ACC112 (cell line): ENCODE results near the gene PPP1R12C.
A peak's percentile ranks its signal among the peaks of the same experiment; 100 is the strongest.

Experiments used
- H2AFZ ChIP-seq: fragments of 200-600 bp; sonication (generic); one replicate; pipeline ENCODE4 v1.6.0; 2017; ENCODE audit warnings: antibody characterized with exemption, low read length; ENCODE audit not compliant: unreplicated experiment
- H3K27ac ChIP-seq: fragments of 200-600 bp; sonication (generic); 2 replicates; pipeline ENCODE4 v1.5.1; 2014; ENCODE audit warnings: low read depth, mild to moderate bottlenecking, antibody characterized with exemption, low read length, moderate library complexity
- H3K27me3 ChIP-seq: fragments of 200-600 bp; sonication (generic); 2 replicates; pipeline ENCODE4 v1.6.1; 2014; ENCODE audit warnings: mild to moderate bottlenecking, antibody characterized with exemption, low read length, moderate library complexity, mixed read lengths; ENCODE audit not compliant: insufficient read depth
- H3K36me3 ChIP-seq: fragments of 200-600 bp; sonication (generic); 2 replicates; pipeline ENCODE4 v1.6.1; 2016; ENCODE audit warnings: mild to moderate bottlenecking, antibody characterized with exemption, low read length, moderate library complexity, mixed read lengths; ENCODE audit not compliant: insufficient read depth
- H3K4me1 ChIP-seq: fragments of 200-600 bp; sonication (generic); one replicate; pipeline ENCODE4 v1.6.1; 2016; ENCODE audit warnings: low read length, mixed read lengths; ENCODE audit not compliant: insufficient read depth, unreplicated experiment, control insufficient read depth
- H3K4me3 ChIP-seq: fragments of 200-600 bp; sonication (generic); 2 replicates; pipeline ENCODE4 v1.5.1; 2014; ENCODE audit warnings: mild to moderate bottlenecking, low read depth, low read length
- H3K79me2 ChIP-seq: fragments of 200-600 bp; sonication (generic); one replicate; pipeline ENCODE4 v1.6.0; 2016; ENCODE audit warnings: low read length; ENCODE audit not compliant: control insufficient read depth, unreplicated experiment, insufficient read depth

The PPP1R12C gene

DNA sequence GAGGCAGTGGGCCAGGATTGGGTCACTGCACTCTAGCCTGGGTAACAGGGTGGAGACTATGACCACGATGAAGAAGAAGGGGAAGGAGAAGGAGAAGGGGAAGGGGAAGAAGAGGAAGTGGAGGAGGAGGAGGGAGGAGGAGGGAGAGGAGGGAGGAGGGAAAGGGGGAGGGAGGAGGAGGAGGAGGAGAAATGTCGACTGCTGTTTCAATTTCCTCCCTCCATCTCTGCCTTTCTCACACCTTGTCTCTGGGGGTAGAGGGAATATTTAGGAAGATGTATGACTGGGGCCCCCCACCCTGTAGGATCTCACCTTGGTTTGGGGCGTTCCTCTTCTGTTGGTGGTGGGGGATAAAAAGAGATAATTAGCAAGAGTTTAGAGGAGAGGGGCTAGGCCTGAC is 27.8 kb upstream of the PPP1R12C start:
- H3K27me3 ChIP-seq = peaks cover 24% of the 10 kb centered on the region
- no peak overlapping the region for H3K4me3 ChIP-seq
- H3K36me3 ChIP-seq = no peaks in the 10 kb centered on the region
- no peak overlapping the region for H3K27ac ChIP-seq
- no peaks in the 10 kb centered on the region for H3K79me2 ChIP-seq
- no peaks in the 10 kb centered on the region for H3K4me1 ChIP-seq
- H2AFZ ChIP-seq = no peak overlapping the region

DNA sequence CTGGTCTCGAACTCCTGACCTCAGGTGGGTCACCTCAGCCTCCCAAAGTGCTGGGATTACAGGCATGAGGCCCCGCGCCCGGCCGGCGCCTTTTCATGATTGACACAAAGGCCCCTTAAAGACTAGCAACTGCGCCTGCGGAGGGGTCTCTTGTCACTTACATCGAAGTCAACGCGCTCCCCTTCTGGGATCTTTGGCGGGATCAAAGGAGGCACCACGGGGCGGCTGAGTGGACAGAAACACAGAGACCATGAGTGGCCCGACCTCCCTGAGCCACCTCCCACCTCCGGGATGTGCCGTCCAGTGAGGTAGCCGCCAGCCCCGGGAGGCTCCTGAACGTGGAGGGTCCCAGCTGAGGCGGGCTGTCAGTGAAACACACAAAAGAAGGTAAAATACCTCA is 24.3 kb upstream of the PPP1R12C start:
- no peak overlapping the region; the same call in 1 of the 2 replicates for H3K4me3 ChIP-seq
- no peak overlapping the region for H3K27ac ChIP-seq
- no peak overlapping the region for H2AFZ ChIP-seq

DNA sequence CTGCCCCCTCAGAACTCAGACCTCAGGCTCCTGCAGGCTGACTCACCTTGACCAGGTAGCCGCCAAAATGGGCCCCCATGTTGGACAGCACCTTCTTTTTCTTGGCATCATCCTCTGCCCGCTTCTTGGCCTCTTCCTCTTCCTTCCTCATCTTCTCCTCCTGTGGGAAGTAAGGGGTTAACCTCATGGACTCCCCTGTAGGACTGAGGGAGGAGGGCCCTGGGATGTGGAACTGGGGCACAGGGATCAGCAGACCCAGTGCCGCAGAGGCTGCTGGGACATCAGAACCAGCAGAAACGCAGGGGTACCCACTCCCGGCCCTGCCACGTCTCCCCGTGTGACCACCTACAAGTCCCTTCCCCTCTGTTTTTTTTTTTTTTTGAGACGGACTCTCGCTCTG is 20.5 kb upstream of the PPP1R12C start:
- Histone ChIP-seq H3K79me2 (no peaks in the 10 kb centered on the region), H3K27ac (no peak overlapping the region), H3K4me3 (no peak overlapping the region), H3K27me3 (no peaks in the 10 kb centered on the region), H3K4me1 (no peaks in the 10 kb centered on the region), H2AFZ (no peak overlapping the region), H3K36me3 (no peaks in the 10 kb centered on the region)

More for the DNA sequence above, 24.3 kb upstream of the PPP1R12C start:
- Histone ChIP-seq H3K79me2 (no peaks in the 10 kb centered on the region), H3K4me1 (no peaks in the 10 kb centered on the region), H3K27me3 (peaks cover 5% of the 10 kb centered on the region; the same call in 1 of the 2 replicates), H3K36me3 (no peaks in the 10 kb centered on the region)

DNA sequence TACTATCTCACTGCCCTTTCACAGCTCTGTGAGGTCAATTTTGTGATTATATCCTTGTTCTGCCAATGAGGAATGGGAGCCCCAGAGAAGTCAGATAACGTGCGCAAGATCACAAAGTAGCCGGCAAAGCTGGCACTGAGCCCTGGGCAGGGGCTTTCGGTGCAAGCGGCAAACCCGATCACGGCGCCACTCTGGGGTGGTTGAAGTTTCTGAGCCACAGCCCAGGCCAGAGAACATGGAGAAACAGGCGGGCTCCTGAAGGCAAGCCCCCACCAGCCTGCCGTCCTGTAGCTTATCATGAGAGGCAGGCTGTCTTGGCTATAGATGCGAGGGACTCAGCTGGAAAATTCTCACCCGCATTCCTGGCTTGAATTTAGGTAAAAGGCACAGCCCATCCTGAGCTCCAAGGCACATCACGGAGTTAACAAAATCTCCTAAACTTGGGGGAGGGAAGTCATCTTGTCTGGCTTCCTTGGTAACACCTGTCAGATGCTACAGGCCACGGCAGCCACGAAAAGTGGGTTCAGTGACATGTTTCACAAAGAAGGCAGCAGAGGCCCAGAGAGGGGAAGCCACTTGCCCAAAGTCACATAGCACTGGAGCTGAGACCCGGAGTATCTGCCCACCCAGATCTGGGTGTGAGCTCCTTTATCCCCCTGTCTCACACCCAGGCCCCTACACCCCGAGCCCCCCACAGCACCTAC is 19.1 kb upstream of the PPP1R12C start:
- Histone ChIP-seq H3K36me3 (no peaks in the 10 kb centered on the region), H3K27me3 (no peaks in the 10 kb centered on the region), H3K4me3 (no peak overlapping the region), H2AFZ (no peak overlapping the region), H3K79me2 (no peaks in the 10 kb centered on the region), H3K27ac (no peak overlapping the region), H3K4me1 (no peaks in the 10 kb centered on the region)

DNA sequence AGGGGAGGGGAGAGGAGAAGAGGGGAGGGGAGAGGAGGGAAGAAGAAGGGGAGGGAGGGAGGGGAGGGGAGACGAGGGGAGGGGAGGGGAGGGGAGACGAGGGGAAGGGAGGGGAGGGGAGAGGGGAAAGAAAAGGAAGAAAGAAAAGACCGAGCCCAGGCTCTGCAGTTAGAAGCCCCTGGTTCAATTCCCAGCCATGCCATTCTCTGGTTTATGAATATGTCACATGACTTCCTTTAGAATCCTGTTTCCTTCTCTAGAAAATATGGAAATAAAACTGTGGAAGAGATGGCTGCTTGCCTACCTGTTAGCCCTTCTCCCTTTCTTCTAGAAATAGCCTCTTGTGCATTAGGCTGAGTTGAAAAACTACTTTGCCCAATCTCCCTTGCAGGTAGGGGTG is 17.3 kb upstream of the PPP1R12C start:
- Histone ChIP-seq H3K4me3 (no peak overlapping the region), H3K79me2 (no peaks in the 10 kb centered on the region), H3K27me3 (no peaks in the 10 kb centered on the region), H3K27ac (no peak overlapping the region), H3K4me1 (no peaks in the 10 kb centered on the region), H2AFZ (no peak overlapping the region), H3K36me3 (no peaks in the 10 kb centered on the region)

DNA sequence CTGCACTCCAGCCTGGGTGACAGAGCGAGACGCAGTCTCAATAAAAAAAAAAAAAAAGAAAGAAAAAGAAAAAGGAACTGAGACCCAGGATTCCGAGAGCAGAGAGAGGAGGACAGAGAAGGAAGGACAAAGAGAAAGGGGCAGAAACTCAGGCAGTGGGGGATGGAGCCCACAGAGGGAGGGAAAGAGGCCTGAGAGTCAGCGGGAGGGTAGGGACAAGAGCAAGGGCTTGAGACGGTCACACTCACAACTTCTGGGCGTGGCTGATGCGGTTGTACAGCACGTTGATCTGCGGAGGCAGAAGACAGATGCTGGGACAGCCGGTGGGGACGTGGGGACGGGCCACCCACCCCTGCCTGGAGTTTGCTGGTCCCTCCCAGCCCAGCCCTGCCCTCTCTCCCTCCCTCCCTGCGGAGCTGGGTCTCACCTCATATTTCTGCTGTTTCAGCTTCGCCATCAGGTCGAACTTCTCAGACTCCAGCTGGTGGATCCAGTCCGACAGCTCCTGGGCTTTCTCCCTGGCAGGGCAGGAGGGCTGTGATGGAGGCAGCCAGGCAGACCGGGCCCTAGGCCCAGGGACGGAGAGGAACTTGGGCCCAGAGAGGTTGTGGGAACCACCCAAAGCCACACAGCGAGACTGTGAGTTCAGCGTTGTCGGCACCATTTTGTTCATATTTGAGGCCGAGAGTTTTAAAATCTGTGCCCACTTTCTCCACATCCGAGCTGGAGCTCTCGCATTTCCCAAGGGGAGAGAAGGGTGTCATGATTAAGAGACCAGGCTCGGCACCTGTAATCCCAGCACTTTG is 16.4 kb upstream of the PPP1R12C start:
- no peak overlapping the region for H3K4me3 ChIP-seq
- no peak overlapping the region for H3K27ac ChIP-seq
- H3K4me1 ChIP-seq = no peaks in the 10 kb centered on the region
- H3K36me3 ChIP-seq = no peaks in the 10 kb centered on the region
- H2AFZ ChIP-seq = no peak overlapping the region
- no peaks in the 10 kb centered on the region for H3K27me3 ChIP-seq
- H3K79me2 ChIP-seq = no peaks in the 10 kb centered on the region

DNA sequence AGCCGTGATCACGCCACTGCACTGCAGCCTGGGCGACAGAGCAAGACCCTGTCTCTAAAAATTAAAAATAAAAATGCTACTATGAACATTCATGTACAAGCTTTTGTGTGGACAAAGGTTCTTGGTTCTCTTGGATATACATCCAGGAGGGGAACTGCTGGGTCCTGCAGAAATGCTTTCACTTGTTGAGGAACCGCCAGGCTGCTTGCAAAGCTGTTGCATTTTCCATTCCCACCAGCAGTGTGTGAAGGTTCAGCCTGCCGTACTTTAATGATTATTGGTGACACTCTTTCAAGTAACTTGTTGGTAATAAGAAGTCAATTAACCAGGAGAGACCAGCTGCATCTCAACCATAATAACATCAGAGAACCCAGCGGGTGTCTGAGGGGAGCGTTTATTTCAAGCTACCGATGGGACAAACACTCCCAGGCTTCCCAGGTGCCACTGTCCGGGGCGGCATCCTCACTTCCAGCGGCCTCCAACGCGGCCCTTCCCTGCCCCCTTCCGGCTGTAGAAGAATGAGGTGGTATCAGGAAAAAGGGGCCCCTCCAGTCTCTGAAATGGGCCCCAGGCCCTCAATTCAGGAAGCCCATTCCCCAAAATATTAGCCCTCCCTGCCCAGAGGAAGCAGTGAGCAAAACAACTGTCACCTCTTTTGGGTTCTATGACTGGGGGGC is 15.2 kb upstream of the PPP1R12C start:
- Histone ChIP-seq H2AFZ (no peak overlapping the region), H3K4me3 (no peak overlapping the region), H3K4me1 (no peaks in the 10 kb centered on the region), H3K27me3 (no peaks in the 10 kb centered on the region), H3K27ac (no peak overlapping the region), H3K36me3 (no peaks in the 10 kb centered on the region), H3K79me2 (no peaks in the 10 kb centered on the region)

DNA sequence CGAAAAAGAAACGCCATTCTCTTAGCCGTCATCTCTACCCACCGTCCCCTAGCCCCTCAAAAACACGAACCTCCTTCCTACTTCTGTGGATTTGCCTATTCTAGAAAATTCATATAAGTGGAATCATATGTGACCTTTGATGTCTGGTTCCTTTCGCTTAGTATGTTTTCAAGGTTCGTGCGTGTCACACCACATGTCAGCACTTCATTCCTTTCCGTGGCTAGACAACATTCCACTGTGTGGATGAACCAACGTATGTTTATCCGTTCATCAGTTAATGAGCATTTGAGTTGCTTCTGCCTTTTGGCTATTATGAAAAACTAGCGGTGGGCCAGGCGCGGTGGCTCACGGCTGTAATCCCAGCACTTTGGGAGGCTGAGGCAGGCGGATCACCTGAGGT is 14.0 kb upstream of the PPP1R12C start:
- Histone ChIP-seq H3K36me3 (no peaks in the 10 kb centered on the region), H3K4me1 (no peaks in the 10 kb centered on the region), H3K79me2 (no peaks in the 10 kb centered on the region), H3K27ac (no peak overlapping the region), H3K27me3 (no peaks in the 10 kb centered on the region), H3K4me3 (no peak overlapping the region), H2AFZ (no peak overlapping the region)

DNA sequence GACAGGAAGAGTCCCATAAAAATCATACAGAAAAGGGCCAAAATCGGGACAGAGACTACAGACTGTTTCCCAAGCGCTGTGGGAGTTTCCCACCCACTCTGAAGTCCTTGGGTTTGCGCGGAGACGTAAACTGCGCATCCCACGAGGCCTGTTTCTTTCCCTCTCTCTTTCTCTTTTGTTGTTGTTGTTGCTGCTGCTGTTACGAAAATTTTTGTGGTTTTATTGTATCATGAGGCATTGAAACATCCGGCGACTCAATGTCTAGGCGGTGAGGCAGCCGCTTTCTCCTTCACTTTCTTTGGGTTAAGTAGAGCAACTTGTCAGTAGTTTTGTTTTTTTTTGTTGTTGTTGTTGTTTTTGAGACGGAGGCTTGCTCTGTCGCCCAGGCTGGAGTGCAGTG is 1.6 kb upstream of the PPP1R12C start:
- Histone ChIP-seq H3K79me2 (peaks cover 32% of the 10 kb centered on the region), H3K27me3 (no peaks in the 10 kb centered on the region), H3K4me3 (no peak overlapping the region), H3K36me3 (no peaks in the 10 kb centered on the region), H2AFZ (no peak overlapping the region), H3K27ac (no peak overlapping the region), H3K4me1 (peaks cover 15% of the 10 kb centered on the region)

DNA sequence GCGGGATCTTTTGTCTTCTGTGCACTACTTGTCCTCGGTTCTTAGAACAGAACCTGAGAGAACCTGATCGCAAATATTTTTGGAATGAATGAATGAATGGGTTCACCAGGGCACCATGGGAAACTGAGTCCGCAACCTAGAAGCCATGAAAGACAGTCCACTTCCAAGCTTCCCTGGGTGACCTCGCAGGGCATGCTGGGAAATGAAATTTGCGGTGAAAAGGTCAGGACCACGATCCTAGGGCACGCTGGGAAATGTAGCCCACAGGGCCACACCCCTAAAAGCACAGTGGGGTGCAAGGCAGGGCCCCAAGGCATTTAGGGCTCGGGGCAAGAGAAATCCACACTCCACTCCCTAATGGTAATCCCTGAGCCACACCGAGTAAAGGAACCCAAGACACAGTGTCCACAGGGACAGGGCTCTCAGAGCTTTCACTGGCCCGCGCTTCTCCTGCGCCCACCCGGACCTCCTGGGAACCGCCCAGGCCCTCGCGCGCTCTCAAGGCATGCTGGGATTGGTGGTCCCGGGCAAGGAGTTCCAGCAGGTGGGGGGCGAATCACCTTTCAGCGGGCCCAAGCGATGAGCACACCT is 1.1 kb upstream of the PPP1R12C start:
- Histone ChIP-seq H2AFZ (peak overlapping the region; percentile 79), H3K27ac (peak overlapping the region; percentile 39; the same call in 1 of the 2 replicates)

More for the DNA sequence above, 1.1 kb upstream of the PPP1R12C start:
- Histone ChIP-seq H3K36me3 (no peaks in the 10 kb centered on the region), H3K27me3 (no peaks in the 10 kb centered on the region), H3K79me2 (peaks cover 38% of the 10 kb centered on the region), H3K4me1 (peaks cover 16% of the 10 kb centered on the region), H3K4me3 (peak overlapping the region; percentile 77)
